Stimulated activated CD4-positive, alpha-beta T cell treated with anti-CD3 and anti-CD28 coated beads, Interleukin-12 subunit alpha, Interleukin-12 subunit beta, amount 100 ng/mL, for 48 hours (primary cell): ENCODE data around the gene INPP5A.

Source experiments
- DNase-seq, 3 donors: peaks; one replicate each; pipeline ENCODE4 v3.0.0-alpha.2; 2020; ENCODE audit warnings: low read depth in 2 of 3, low spot score in 1 of 3

Gene INPP5A

GRCh38 chr10:132577350-132578003 lies 39.9 kb downstream of the INPP5A start:
- DNase-seq = no peak

GRCh38 chr10:132578287-132578951 lies 40.8 kb downstream of the INPP5A start:
- no peak for DNase-seq

GRCh38 chr10:132579027-132579859 lies 41.7 kb downstream of the INPP5A start:
- DNase-seq = no peak

- no peak for DNase-seq
Observed at GRCh38 chr10:132580143-132580542, 42.6 kb downstream of the INPP5A start.

- DNase-seq = no peak
Observed at GRCh38 chr10:132580617-132581016, 43.0 kb downstream of the INPP5A start.

- no peak for DNase-seq
Observed at GRCh38 chr10:132582137-132582536, 44.5 kb downstream of the INPP5A start.

GRCh38 chr10:132582771-132583170 lies 45.2 kb downstream of the INPP5A start:
- DNase-seq = no peak

GRCh38 chr10:132583456-132583855 lies 45.9 kb downstream of the INPP5A start:
- DNase-seq = no peak

GRCh38 chr10:132584081-132584480 lies 46.5 kb downstream of the INPP5A start:
- no peak for DNase-seq

GRCh38 chr10:132585732-132586722 lies 48.4 kb downstream of the INPP5A start:
- no peak for DNase-seq

GRCh38 chr10:132586739-132587138 lies 49.2 kb downstream of the INPP5A start:
- no peak for DNase-seq

GRCh38 chr10:132587175-132587574 lies 49.6 kb downstream of the INPP5A start:
- DNase-seq = no peak

- DNase-seq = peak in 2 of 3 donors; percentile 45 to 50
Observed at GRCh38 chr10:132588301-132589013, 50.9 kb downstream of the INPP5A start.

GRCh38 chr10:132589015-132589414 lies 51.4 kb downstream of the INPP5A start:
- no peak for DNase-seq

GRCh38 chr10:132589681-132590080 lies 52.1 kb downstream of the INPP5A start:
- no peak for DNase-seq

- no peak for DNase-seq
Observed at GRCh38 chr10:132590094-132590751, 52.6 kb downstream of the INPP5A start.

- DNase-seq = no peak
Observed at GRCh38 chr10:132590752-132591121, 53.1 kb downstream of the INPP5A start.

GRCh38 chr10:132591166-132591971 lies 53.8 kb downstream of the INPP5A start:
- no peak for DNase-seq
